Gastrocnemius medialis (tissue), 4 donors: ENCODE data around the gene FYN.

Source experiments
- CTCF ChIP-seq, 5 experiments: fragments of 450-650 bp in 3 of 5; fragments of 200-600 bp in 2 of 5; sonication (generic) in 2 of 5; IDR thresholded peaks in 4 of 5; conservative IDR thresholded peaks in 1 of 5; 1 replicate in 4 of 5; 2 replicates in 1 of 5; pipeline ENCODE4 v1.5.1; 2016 to 2019; ENCODE audit warnings: antibody characterized with exemption in 5 of 5, mild to moderate bottlenecking in 3 of 5, moderate library complexity in 3 of 5
- POLR2A ChIP-seq, 2 donors: fragments of 450-650 bp; IDR thresholded peaks; one replicate each; pipeline ENCODE4 v1.6.1; 2017; ENCODE audit warnings: antibody characterized with exemption in 2 of 2, mild to moderate bottlenecking in 2 of 2, moderate library complexity in 2 of 2

GRCh38 chr6:111723412-111723970, 149.8 kb downstream of the FYN start:
- TF ChIP-seq CTCF (IDR thresholded peaks at IDR 0.05 in 4 of 5, conservative IDR thresholded peaks at IDR 0.05 in 1 of 5) (no peak), POLR2A (IDR thresholded peaks at IDR 0.05) (no peak)
